NCI-H446 treated with DMSO at 0.1 percent for 48 hours (cell line): ENCODE results near the gene IL12RB2.
"Not testable (repeated sequence)": the region's sequence is repeated elsewhere in the genome, so short reads cannot be mapped to it uniquely, and the experiment has no call there.

Experiments used
- DNase-seq: peaks from one replicate; lab custom pipeline; 2025; lab: John Stamatoyannopoulos, UW

The IL12RB2 gene

DNA sequence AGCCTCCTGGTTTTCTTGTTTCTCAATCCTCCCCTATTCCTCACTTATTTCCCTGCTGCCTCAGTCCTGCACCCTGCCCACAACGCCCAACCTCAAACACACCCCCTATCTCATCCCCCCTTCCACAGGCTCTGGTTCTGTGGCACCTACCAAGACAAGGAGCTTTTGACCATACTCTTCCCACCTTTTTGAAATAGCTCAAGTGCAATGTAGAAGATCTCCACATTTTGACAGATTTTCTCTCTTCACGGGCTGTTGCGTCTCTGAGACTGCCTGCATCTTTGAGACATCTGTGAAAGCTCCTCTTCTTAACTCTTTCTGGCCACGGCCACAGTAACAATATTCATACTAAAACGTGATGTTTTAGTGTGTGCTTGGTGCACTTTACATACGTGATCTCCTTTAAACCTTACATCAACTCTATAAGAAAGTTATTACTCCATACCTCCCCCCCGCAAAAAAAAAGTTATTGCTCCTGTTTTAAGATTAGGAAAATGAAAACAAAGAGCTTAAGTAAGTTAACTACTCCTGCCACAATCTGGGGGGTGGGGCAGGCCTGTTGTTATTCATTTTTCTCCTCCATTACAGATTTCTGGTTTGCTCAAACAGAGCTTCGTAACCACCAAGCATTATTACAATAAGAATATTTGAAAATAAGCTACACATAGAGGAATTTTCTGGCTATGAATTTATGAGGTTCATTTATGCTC lies 124.4 kb downstream of the IL12RB2 start:
- DNase-seq = no peak

- DNase-seq = no peak
Measured at GRCh38 chr1:67432745-67433144, 125.1 kb downstream of the IL12RB2 start.

- no peak for DNase-seq
Measured at GRCh38 chr1:67433837-67434236, 126.2 kb downstream of the IL12RB2 start.

GRCh38 chr1:67434491-67434890 lies 126.8 kb downstream of the IL12RB2 start:
- no peak for DNase-seq

DNA sequence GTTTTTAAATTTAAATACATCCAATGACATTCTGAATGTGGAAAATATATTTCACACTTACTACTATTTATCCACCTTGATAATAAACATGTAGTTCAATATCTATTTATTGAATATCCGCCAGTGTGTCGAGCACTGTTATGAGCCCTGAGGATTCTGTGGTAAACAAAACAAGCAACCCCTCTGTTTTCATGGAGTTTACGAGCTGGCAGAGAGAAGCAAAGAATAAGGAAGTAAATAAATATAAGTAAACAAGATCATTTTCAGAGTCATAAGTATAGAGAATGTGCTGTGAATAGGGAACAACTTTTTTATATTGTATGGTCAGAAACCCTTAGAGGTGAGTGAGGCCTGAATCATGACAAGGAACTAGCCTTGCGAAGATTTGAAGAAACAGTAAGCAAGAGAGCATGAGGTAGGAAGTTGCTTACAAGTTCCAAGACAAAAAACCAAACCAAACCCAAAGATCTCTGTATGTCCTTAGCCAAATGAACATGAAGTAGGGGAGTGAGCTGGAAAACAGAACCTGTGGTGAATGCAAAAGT lies 128.9 kb downstream of the IL12RB2 start:
- DNase-seq = no peak

DNA sequence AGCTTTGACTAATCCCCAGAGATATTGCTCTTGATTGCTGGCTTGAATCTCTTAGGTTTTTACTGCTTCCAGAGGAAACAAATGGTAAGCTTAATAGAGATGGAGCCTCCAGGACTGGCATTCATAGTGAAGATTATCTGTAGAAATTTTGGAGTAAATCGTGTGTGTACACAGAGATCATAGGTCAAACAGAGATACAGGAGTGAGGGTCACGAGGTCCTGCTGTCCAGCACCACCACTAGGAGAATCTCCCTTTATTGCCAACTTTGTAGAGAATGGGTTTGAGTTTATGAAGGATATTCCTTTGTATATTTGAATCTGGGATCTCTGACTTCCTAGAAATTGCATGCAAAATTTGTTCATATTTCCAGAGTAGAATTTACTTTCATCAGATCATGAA lies 130.3 kb downstream of the IL12RB2 start:
- no peak for DNase-seq

- no peak for DNase-seq
Measured at GRCh38 chr1:67439277-67440029, 131.8 kb downstream of the IL12RB2 start.

DNA sequence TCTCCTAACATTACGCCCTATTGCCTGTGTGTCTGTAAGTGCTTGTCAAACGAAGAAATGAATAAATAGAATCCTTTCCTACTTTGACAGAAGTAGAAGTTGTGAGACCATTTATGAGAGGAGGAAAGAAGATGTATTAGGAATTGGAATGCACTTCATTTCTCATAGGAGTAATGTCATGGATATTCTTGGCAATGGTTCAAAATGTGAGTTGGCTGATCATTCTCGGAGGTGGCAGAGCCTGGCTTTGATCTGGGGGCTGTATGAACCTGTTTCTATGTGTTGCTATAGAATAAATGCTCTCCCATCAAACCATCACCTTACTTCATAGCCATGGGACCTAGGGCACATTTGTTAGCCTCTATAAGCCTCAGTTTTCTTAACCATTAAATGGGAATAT lies 132.7 kb downstream of the IL12RB2 start:
- DNase-seq = no peak

- no peak for DNase-seq
Measured at GRCh38 chr1:67441183-67441582, 133.5 kb downstream of the IL12RB2 start.

DNA sequence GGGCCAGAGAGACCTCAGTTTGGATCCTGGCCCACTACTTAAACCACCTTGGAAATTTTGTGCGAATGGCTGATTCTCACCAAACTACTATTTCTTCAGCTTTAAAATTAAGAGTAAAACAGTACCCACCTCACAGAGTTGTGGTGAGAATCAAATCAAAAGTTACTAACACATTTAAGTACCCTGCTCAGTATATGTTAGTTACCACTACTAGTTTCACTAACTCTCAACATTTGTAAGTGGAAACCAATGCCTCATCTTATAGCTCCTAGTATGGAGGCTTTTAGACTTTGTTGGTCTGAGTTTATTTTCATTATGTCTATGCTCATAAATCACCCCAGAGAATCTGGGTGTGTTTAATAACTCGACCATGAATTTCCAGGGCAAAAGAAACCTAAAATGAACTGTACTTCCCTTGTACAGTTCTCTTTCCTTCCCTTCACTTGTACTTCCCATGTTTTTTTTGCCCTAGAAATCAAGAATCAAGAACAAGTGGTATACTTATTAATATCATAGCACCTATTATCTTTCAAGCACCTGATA lies 134.1 kb downstream of the IL12RB2 start:
- DNase-seq = no peak

DNA sequence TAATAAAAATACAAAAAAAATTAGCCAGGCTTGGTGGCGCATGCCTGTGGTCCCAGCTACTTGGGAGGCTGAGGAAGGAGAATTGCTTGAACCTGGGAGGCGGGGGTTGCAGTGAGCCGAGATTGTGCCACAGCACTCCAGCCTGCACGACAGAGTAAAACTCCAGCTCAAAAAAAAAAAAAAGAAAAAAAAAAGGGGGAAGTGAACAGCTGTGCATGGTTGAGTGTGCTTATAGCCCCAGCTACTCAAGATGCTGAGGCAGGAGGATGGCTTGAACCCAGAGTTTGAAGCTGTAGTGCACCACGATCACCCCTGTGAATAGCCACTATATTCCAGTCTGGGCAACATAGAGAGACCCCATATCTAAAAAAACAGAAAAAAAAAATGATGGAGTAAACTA lies 138.3 kb downstream of the IL12RB2 start:
- not testable (repeated sequence) for DNase-seq
